ENCODE results near the gene CDH12.

The CDH12 gene

DNA sequence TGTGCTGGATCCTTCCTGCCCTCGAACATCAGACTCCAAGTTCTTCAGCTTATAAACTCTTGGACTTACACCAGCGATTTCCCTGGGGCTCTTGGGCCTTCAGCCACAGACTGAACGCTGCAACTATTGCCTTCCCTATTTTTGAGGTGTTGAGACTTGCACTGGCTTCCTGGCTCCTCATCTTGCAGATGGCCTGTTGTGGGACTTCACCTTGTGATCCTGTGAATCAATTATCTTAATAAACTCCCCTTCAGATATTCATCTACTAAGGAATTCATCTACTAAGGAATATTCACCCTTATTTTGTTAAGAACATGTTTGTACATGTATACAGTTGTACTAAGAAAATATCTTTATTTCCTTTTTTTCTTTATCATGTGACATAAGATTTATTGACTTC lies 1079.7 kb downstream of the CDH12 start:
- H3K27ac ChIP-seq (ENCODE audit: low read length), result no peak overlapping the region
- no peaks in the 10 kb centered on the region for H3K27me3 ChIP-seq (ENCODE audit: low read depth, low read length)
- TF ChIP-seq, protein P1, sequence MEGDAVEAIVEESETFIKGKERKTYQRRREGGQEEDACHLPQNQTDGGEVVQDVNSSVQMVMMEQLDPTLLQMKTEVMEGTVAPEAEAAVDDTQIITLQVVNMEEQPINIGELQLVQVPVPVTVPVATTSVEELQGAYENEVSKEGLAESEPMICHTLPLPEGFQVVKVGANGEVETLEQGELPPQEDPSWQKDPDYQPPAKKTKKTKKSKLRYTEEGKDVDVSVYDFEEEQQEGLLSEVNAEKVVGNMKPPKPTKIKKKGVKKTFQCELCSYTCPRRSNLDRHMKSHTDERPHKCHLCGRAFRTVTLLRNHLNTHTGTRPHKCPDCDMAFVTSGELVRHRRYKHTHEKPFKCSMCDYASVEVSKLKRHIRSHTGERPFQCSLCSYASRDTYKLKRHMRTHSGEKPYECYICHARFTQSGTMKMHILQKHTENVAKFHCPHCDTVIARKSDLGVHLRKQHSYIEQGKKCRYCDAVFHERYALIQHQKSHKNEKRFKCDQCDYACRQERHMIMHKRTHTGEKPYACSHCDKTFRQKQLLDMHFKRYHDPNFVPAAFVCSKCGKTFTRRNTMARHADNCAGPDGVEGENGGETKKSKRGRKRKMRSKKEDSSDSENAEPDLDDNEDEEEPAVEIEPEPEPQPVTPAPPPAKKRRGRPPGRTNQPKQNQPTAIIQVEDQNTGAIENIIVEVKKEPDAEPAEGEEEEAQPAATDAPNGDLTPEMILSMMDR (IDR thresholded peaks at IDR 0.05; ENCODE audit: low read depth, low read length), result no peak
- no peak for TF ChIP-seq EZH2phosphoT487 (IDR thresholded peaks at IDR 0.05; ENCODE audit: low read depth)

DNA sequence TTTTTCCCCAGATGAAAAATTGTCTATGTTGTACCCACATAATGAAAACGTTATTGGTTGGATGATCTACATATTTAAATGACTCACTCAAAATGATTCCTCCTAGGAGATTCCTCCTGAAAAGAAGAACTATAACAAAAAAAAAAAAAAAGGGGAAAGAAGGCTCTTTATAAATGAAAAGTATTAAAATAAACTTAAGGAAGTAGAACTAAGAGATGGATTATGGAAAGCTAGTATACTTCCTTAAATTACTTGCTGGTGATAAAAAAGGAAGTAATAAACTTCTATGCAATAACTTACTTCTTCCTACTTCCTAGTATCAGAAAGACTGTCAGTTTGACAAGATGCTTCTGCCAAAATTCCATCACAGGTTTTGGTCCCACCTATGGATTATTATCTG lies 1087.7 kb downstream of the CDH12 start:
- Histone ChIP-seq H3K4me1 (ENCODE audit: low read length) (peaks cover 6% of the 10 kb centered on the region; the same call in 1 of the 2 replicates), H3K27me3 (ENCODE audit: low read depth, low read length) (no peaks in the 10 kb centered on the region), H2AFZ (ENCODE audit: low read depth, low read length) (no peak overlapping the region), H3K36me3 (replicated peaks; ENCODE audit: low read depth, low read length) (no peaks in the 10 kb centered on the region), H3K9me3 (ENCODE audit: insufficient read depth, low read length) (no peaks in the 10 kb centered on the region), H3K79me2 (ENCODE audit: low read length) (no peaks in the 10 kb centered on the region), H3K4me2 (ENCODE audit: low read length) (no peak overlapping the region), H3K4me3 (ENCODE audit: low read length) (no peak overlapping the region), H3K9ac (ENCODE audit: low read length) (no peak overlapping the region), H4K20me1 (ENCODE audit: insufficient read depth, low read length) (no peaks in the 10 kb centered on the region), H3K27ac (ENCODE audit: low read length) (no peak overlapping the region)
- no peak for TF ChIP-seq EZH2phosphoT487 (IDR thresholded peaks at IDR 0.05; ENCODE audit: low read depth)
- TF ChIP-seq, protein P1 (IDR thresholded peaks at IDR 0.05; ENCODE audit: low read depth, low read length), result no peak

More for the DNA sequence above, 1079.7 kb downstream of the CDH12 start:
- H3K4me3 ChIP-seq (ENCODE audit: low read length), result no peak overlapping the region
- H3K4me2 ChIP-seq (ENCODE audit: low read length), result no peak overlapping the region
- no peak overlapping the region for H2AFZ ChIP-seq (ENCODE audit: low read depth, low read length)
- H4K20me1 ChIP-seq (ENCODE audit: insufficient read depth, low read length), result no peaks in the 10 kb centered on the region
- no peaks in the 10 kb centered on the region for H3K36me3 ChIP-seq (replicated peaks; ENCODE audit: low read depth, low read length)
- H3K4me1 ChIP-seq (ENCODE audit: low read length), result no peaks in the 10 kb centered on the region
- H3K9ac ChIP-seq (ENCODE audit: low read length), result no peak overlapping the region
- no peaks in the 10 kb centered on the region for H3K79me2 ChIP-seq (ENCODE audit: low read length)
- no peaks in the 10 kb centered on the region for H3K9me3 ChIP-seq (ENCODE audit: insufficient read depth, low read length)

DNA sequence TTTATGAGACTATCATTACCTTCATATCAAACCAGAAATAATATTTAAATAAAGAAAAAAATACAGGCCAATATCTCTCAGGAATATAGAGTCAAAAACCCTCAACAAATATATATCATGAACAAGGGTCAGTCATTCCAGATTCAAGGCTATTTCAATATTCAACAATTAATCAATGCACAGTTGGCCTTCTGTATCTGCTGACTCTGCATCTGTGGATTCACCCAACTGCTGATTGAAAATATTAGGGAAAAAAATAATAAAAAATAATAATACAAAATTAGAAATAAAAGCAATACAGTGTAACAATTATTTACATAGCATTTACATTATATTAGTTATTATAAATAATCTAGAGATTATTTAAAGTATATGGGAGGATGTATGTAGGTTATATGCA lies 1114.0 kb downstream of the CDH12 start:
- no peak for TF ChIP-seq EZH2phosphoT487 (IDR thresholded peaks at IDR 0.05; ENCODE audit: low read depth)
- TF ChIP-seq, protein P1 (IDR thresholded peaks at IDR 0.05; ENCODE audit: low read depth, low read length), result no peak
- Histone ChIP-seq H3K9ac (ENCODE audit: low read length) (no peak overlapping the region), H3K79me2 (ENCODE audit: low read length) (no peaks in the 10 kb centered on the region), H3K9me3 (ENCODE audit: insufficient read depth, low read length) (no peaks in the 10 kb centered on the region), H2AFZ (ENCODE audit: low read depth, low read length) (no peak overlapping the region), H3K27me3 (ENCODE audit: low read depth, low read length) (no peaks in the 10 kb centered on the region), H3K4me3 (ENCODE audit: low read length) (no peak overlapping the region), H3K4me1 (ENCODE audit: low read length) (no peaks in the 10 kb centered on the region), H3K4me2 (ENCODE audit: low read length) (no peak overlapping the region), H3K36me3 (replicated peaks; ENCODE audit: low read depth, low read length) (no peaks in the 10 kb centered on the region), H3K27ac (ENCODE audit: low read length) (no peak overlapping the region), H4K20me1 (ENCODE audit: insufficient read depth, low read length) (no peaks in the 10 kb centered on the region)

DNA sequence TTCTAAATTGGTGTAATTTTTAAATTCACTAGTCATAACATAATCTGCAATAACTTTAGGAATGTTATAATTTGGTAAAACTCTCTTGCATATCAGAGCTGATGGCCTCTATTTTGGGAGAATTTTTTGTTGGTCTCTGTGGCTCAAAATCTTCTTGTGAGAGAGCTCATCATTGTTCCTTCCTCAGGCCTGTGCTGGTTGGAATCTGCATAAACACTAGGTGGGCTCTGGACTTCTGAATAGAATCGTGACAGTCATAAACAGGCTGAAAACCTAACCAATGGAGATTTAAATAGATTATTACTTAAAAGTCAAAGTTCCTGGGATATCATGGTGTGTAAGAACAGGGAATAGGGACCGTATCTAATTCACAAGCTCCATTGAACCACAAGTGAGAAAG lies 1129.6 kb downstream of the CDH12 start:
- no peaks in the 10 kb centered on the region for H3K9me3 ChIP-seq (ENCODE audit: insufficient read depth, low read length)
- no peaks in the 10 kb centered on the region for H3K27me3 ChIP-seq (ENCODE audit: low read depth, low read length)
- H3K4me2 ChIP-seq (ENCODE audit: low read length), result no peak overlapping the region
- H3K4me1 ChIP-seq (ENCODE audit: low read length), result no peaks in the 10 kb centered on the region
- no peak overlapping the region for H3K4me3 ChIP-seq (ENCODE audit: low read length)
- no peaks in the 10 kb centered on the region for H4K20me1 ChIP-seq (ENCODE audit: insufficient read depth, low read length)
- no peaks in the 10 kb centered on the region for H3K36me3 ChIP-seq (replicated peaks; ENCODE audit: low read depth, low read length)
- H3K9ac ChIP-seq (ENCODE audit: low read length), result no peak overlapping the region
- no peak overlapping the region for H3K27ac ChIP-seq (ENCODE audit: low read length)
- H3K79me2 ChIP-seq (ENCODE audit: low read length), result no peaks in the 10 kb centered on the region
- TF ChIP-seq, protein P1 (IDR thresholded peaks at IDR 0.05; ENCODE audit: low read depth, low read length), result no peak
- TF ChIP-seq EZH2phosphoT487 (IDR thresholded peaks at IDR 0.05; ENCODE audit: low read depth), result no peak
- no peak overlapping the region for H2AFZ ChIP-seq (ENCODE audit: low read depth, low read length)
